Lung (tissue), 12 donors: ENCODE results near the gene LEPR. TPM values are rescaled to one million over a fixed set of nuclear protein-coding genes. Genes with fewer than 3 reads are reported as not detected.

Experiments used
- ATAC-seq: fragments of 200-7000 bp; cut with Tn5 transposase; one replicate; pipeline ENCODE4 v1.9.1; 2020; ENCODE audit warnings: moderate number of reproducible peaks; ENCODE audit not compliant: insufficient read depth, low FRiP score
- DNase-seq, 3 donors: peaks; one replicate each; pipeline ENCODE4 v3.0.0-alpha.2; 2013 to 2017
- H3K27ac ChIP-seq, 2 donors: one replicate each; pipeline ENCODE4 v1.5.1; 2013; ENCODE audit warnings: mild to moderate bottlenecking in 2 of 2, moderate library complexity in 2 of 2, control low read depth in 1 of 2, inconsistent platforms in 1 of 2, low read depth in 1 of 2, low read length in 1 of 2
- H3K27me3 ChIP-seq, 3 donors: one replicate each; pipeline ENCODE4 v1.5.1; 2013; ENCODE audit warnings: low read length in 2 of 3; ENCODE audit not compliant: control insufficient read depth in 3 of 3, insufficient read depth in 3 of 3
- H3K36me3 ChIP-seq, 4 donors: one replicate each; pipeline ENCODE4 v1.5.1; 2013; ENCODE audit warnings: low read length in 4 of 4, mild to moderate bottlenecking in 1 of 4, moderate library complexity in 1 of 4; ENCODE audit not compliant: control insufficient read depth in 4 of 4, insufficient read depth in 4 of 4
- H3K4me1 ChIP-seq, 5 donors: one replicate each; pipeline ENCODE4 v1.5.1; 2013; ENCODE audit warnings: low read length in 5 of 5, mild to moderate bottlenecking in 2 of 5, moderate library complexity in 1 of 5; ENCODE audit not compliant: control insufficient read depth in 5 of 5, insufficient read depth in 5 of 5
- H3K4me3 ChIP-seq: one replicate; pipeline ENCODE4 v1.5.1; 2013; ENCODE audit warnings: mild to moderate bottlenecking, control low read depth, moderate library complexity
- H3K9ac ChIP-seq, 2 donors: one replicate each; pipeline ENCODE4 v1.5.1; 2013; ENCODE audit warnings: low read length in 2 of 2, control low read depth in 1 of 2; ENCODE audit not compliant: insufficient read depth in 1 of 2
- H3K9me3 ChIP-seq, 4 donors: one replicate each; pipeline ENCODE4 v1.5.1; 2013; ENCODE audit warnings: low read length in 3 of 4, mild to moderate bottlenecking in 1 of 4, moderate library complexity in 1 of 4; ENCODE audit not compliant: control insufficient read depth in 4 of 4, insufficient read depth in 3 of 4
- WGBS, 2 donors: extraction: QIAGEN DNeasy Blood & Tissue Kit; methylation state at CpG; one replicate each; pipeline ENCODE4 v1.1.7; 2013; 5-methylcytosine and 5-hydroxymethylcytosine counted together
- polyA plus RNA-seq, 2 donors: library from polyadenylated mRNA; stranded (reverse); fragments of 200-250 nt; gene quantifications; one replicate each; pipeline ENCODE4 v1.2.1, GENCODE V29; 2013
- total RNA-seq, 2 donors: library from RNA; depleted of rRNA in 1 of 2; stranded (reverse); fragments of >200 nt in 1 of 2; gene quantifications; one replicate each; pipeline ENCODE4 v1.2.1, GENCODE V29; 2014 to 2021
- TF ChIP-seq, protein P1 (sequence below): IDR thresholded peaks from 2 replicates; pipeline ENCODE4 v1.5.1; 2012; ENCODE audit warnings: mild to moderate bottlenecking; ENCODE audit errors: control extremely low read depth, extremely low read depth
- donor health status: control.
- donor health status: control.
- donor health status: Bipolar disorder and iron deficiency.
- donor health status: healthy.
- donor health status: DM: yes; HTN: yes; CAD: no.

LEPR gene
- total and polyA plus RNA-seq, 4 donors, result 7.2 to 67.1 (median 13.3) TPM

GRCh38 chr1:65399003-65399402, 21.5 kb upstream of the LEPR start:
- TF ChIP-seq, protein P1, sequence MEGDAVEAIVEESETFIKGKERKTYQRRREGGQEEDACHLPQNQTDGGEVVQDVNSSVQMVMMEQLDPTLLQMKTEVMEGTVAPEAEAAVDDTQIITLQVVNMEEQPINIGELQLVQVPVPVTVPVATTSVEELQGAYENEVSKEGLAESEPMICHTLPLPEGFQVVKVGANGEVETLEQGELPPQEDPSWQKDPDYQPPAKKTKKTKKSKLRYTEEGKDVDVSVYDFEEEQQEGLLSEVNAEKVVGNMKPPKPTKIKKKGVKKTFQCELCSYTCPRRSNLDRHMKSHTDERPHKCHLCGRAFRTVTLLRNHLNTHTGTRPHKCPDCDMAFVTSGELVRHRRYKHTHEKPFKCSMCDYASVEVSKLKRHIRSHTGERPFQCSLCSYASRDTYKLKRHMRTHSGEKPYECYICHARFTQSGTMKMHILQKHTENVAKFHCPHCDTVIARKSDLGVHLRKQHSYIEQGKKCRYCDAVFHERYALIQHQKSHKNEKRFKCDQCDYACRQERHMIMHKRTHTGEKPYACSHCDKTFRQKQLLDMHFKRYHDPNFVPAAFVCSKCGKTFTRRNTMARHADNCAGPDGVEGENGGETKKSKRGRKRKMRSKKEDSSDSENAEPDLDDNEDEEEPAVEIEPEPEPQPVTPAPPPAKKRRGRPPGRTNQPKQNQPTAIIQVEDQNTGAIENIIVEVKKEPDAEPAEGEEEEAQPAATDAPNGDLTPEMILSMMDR, result no peak
- Histone ChIP-seq H3K9me3 (no peaks in the 10 kb centered on the region), H3K4me1 (no peaks in the 10 kb centered on the region), H3K36me3 (no peaks in the 10 kb centered on the region), H3K27me3 (no peaks in the 10 kb centered on the region), H3K27ac (no peak overlapping the region), H3K9ac (no peak overlapping the region), H3K4me3 (no peak overlapping the region)
- 96 to 97% methylated on average over 1 of the region's 1 CpG for WGBS, 2 donors
- ATAC-seq (no peak), DNase-seq (no peak)

GRCh38 chr1:65401612-65402011, 18.9 kb upstream of the LEPR start:
- no peak overlapping the region for H3K27ac ChIP-seq
- ATAC-seq (no peak), DNase-seq (no peak)
- no peak overlapping the region for H3K4me3 ChIP-seq
- TF ChIP-seq, protein P1, result no peak
- no peaks in the 10 kb centered on the region for H3K36me3 ChIP-seq
- WGBS, 2 donors, result 90 to 97% methylated on average over 3 of the region's 3 CpGs
- no peaks in the 10 kb centered on the region for H3K9me3 ChIP-seq
- peaks cover 0 to 4% (median 0%) of the 10 kb centered on the region in 5 donors for H3K4me1 ChIP-seq
- no peaks in the 10 kb centered on the region for H3K27me3 ChIP-seq
- no peak overlapping the region for H3K9ac ChIP-seq

- Histone ChIP-seq H3K4me1 (peaks cover 0 to 4% (median 0%) of the 10 kb centered on the region in 5 donors), H3K27ac (no peak overlapping the region), H3K4me3 (no peak overlapping the region), H3K9me3 (no peaks in the 10 kb centered on the region), H3K36me3 (no peaks in the 10 kb centered on the region), H3K9ac (no peak overlapping the region), H3K27me3 (no peaks in the 10 kb centered on the region)
- ATAC-seq (no peak), DNase-seq (peak; percentile 13 to 81 (median 76))
- TF ChIP-seq, protein P1, result no peak
Measured at GRCh38 chr1:65404941-65405340, 15.5 kb upstream of the LEPR start.

DNA sequence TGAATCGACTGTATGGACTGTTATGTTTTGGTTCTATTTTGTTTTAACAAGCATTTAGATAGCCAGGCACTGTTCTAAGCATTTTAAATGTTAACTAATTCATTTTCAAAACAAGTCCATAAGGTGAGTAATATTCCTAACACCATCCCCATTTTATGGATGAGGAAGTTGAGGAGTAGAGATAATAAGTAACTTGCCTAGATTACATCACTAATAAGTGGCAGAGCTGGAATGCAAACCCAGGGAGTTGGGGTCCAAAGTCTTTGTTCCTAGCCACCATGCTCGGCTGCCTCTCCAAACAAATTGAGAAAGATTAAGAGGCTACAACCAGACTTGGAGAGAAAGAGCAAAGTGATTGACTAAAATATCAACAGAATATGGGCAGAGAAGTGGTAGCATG, 12.6 kb upstream of the LEPR start:
- Histone ChIP-seq H3K27ac (no peak overlapping the region), H3K4me3 (no peak overlapping the region), H3K4me1 (peaks cover 0 to 4% (median 0%) of the 10 kb centered on the region in 5 donors), H3K36me3 (peaks cover 0 to under 1% (median 0%) of the 10 kb centered on the region in 4 donors), H3K9me3 (no peaks in the 10 kb centered on the region), H3K9ac (no peak overlapping the region), H3K27me3 (no peaks in the 10 kb centered on the region)
- DNase-seq (no peak), ATAC-seq (no peak)
- TF ChIP-seq, protein P1, result no peak
- 80 to 98% methylated on average over 2 of the region's 2 CpGs for WGBS, 2 donors
